GM12892 (cell line): ENCODE measurements around the gene GPX4.

Source experiments
- POLR2A ChIP-seq: IDR thresholded peaks from 2 replicates; pipeline ENCODE4 v1.6.1; 2011; ENCODE audit warnings: low read depth, low read length, control low read depth
- TAF1 ChIP-seq: IDR thresholded peaks from 2 replicates; pipeline ENCODE4 v1.6.1; 2011; ENCODE audit warnings: low read depth, mild to moderate bottlenecking, control low read depth, low read length, borderline replicate concordance

DNA sequence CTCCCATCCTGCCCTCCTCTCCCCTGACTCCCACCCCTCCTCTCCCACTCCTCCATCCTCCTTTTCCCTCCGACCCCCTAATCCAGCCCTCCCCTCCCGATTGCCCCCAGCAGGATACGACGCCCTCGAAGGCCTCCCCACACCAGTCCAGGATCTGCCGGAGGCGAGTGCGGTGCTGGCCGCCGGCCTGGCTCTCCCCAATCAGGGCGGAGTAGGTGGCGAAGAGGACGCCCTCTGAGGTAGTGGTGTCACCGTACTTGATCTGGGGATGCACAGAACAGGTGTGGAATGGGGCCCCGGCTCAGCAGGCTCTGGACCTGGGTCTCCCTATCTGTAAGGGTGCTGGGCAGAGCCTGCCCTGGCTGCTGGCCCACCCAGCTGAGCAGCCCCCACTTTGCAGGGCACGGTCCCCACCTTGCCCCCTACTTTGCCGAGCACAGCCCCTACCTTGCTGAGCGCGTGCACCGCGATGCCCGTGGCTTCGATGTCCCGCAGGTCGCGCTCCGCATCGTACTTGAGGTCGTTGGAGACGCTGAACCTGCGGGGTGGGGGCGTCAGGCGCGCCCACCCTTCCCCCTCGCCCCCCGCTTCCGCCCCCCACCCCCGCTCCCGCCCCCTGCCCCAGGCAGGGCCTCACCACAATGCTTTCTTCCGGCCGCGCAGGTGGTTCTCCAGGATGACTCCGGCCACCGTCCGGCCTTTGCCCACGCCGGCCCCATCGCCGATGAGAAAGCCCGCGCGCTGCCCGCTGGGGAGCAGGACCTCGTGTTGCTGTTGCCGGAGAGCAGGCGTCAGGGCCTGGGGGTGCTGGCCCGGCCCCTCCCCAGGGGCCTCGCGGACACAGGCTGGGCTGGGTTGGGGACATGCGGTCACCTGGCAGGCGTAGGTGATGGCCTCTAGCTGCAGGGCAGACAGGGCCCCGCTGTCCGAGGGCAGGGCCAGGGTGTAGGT lies 18.5 kb downstream of the GPX4 start:
- no peak for TF ChIP-seq POLR2A
- TF ChIP-seq TAF1, result no peak
